Karpas-422 (cell line): Measurements from ENCODE around the gene HCRTR2. TPM values are rescaled to one million over a fixed set of nuclear protein-coding genes. Genes with fewer than 3 reads are reported as not detected.

Experiments used
- DNase-seq: peaks from one replicate; pipeline ENCODE4 v3.0.0-alpha.2; 2015
- H2AFZ ChIP-seq: fragments of 200-600 bp; sonication (generic); 2 replicates; pipeline ENCODE4 v1.6.1; 2014; ENCODE audit warnings: antibody characterized with exemption, low read length, mixed read lengths
- H3K27ac ChIP-seq: fragments of 200-600 bp; sonication (generic); 2 replicates; pipeline ENCODE4 v1.5.1; 2014; ENCODE audit warnings: mild to moderate bottlenecking, low read length, moderate library complexity
- H3K27me3 ChIP-seq: fragments of 200-600 bp; sonication (generic); 2 replicates; pipeline ENCODE4 v1.6.1; 2014; ENCODE audit warnings: low read length, mixed read lengths
- H3K36me3 ChIP-seq: fragments of 200-600 bp; sonication (generic); 2 replicates; pipeline ENCODE4 v1.6.1; 2014; ENCODE audit warnings: low read length, mixed read lengths; ENCODE audit not compliant: insufficient read depth
- H3K4me1 ChIP-seq: fragments of 200-600 bp; sonication (generic); 2 replicates; pipeline ENCODE4 v1.6.1; 2014; ENCODE audit warnings: mild to moderate bottlenecking, low read length, mixed read lengths
- H3K4me2 ChIP-seq: fragments of 200-600 bp; sonication (generic); 2 replicates; pipeline ENCODE4 v1.6.1; 2014; ENCODE audit warnings: low read length, low read depth, mild to moderate bottlenecking; ENCODE audit not compliant: poor library complexity, severe bottlenecking
- H3K4me3 ChIP-seq: fragments of 200-600 bp; sonication (generic); 2 replicates; pipeline ENCODE4 v1.5.1; 2014; ENCODE audit warnings: mild to moderate bottlenecking, antibody characterized with exemption, low read length, mixed read lengths
- H3K79me2 ChIP-seq: fragments of 200-600 bp; sonication (generic); 2 replicates; pipeline ENCODE4 v1.6.1; 2014; ENCODE audit warnings: mild to moderate bottlenecking, low read length, mixed read lengths
- H3K9ac ChIP-seq: fragments of 200-600 bp; sonication (generic); 2 replicates; pipeline ENCODE4 v1.6.0; 2014; ENCODE audit warnings: low read length
- H3K9me2 ChIP-seq: fragments of 200-600 bp; sonication (generic), shearing (Covaris generic); replicated peaks from 2 replicates; pipeline ENCODE4 v1.6.0; 2014; ENCODE audit warnings: mild to moderate bottlenecking, low read length, moderate library complexity; ENCODE audit not compliant: insufficient read depth
- H3K9me3 ChIP-seq: fragments of 300-700, 200-600 bp; sonication (generic); 2 replicates; pipeline ENCODE4 v1.6.1; 2014; ENCODE audit warnings: low read length, mixed read lengths
- H4K20me1 ChIP-seq: fragments of 200-600 bp; sonication (generic); 2 replicates; pipeline ENCODE4 v1.6.1; 2014; ENCODE audit warnings: mild to moderate bottlenecking, antibody characterized with exemption, low read length, low read depth; ENCODE audit not compliant: insufficient read depth
- total RNA-seq: library from RNA; depleted of rRNA; stranded (reverse); fragments of >200 nt; shearing (Covaris generic); gene quantifications from 2 replicates; pipeline ENCODE4 v1.2.3, GENCODE V29; 2014; ENCODE audit warnings: low replicate concordance; rRNA removed

HCRTR2 gene
- total RNA-seq, 1 experiment from 2014 or later = not detected

- Histone ChIP-seq H3K4me1 (no peaks in the 10 kb centered on the region), H3K79me2 (no peaks in the 10 kb centered on the region), H3K9ac (no peak overlapping the region), H3K4me2 (no peak overlapping the region), H3K9me2 (no peaks in the 10 kb centered on the region), H3K27ac (no peak overlapping the region), H3K27me3 (no peaks in the 10 kb centered on the region), H3K9me3 (no peaks in the 10 kb centered on the region), H3K36me3 (no peaks in the 10 kb centered on the region), H3K4me3 (no peak overlapping the region), H2AFZ (no peak overlapping the region), H4K20me1 (no peaks in the 10 kb centered on the region)
- DNase-seq = no peak
These were observed 146.4 kb downstream of the HCRTR2 start for GRCh38 chr6:55320696-55321086.

DNA sequence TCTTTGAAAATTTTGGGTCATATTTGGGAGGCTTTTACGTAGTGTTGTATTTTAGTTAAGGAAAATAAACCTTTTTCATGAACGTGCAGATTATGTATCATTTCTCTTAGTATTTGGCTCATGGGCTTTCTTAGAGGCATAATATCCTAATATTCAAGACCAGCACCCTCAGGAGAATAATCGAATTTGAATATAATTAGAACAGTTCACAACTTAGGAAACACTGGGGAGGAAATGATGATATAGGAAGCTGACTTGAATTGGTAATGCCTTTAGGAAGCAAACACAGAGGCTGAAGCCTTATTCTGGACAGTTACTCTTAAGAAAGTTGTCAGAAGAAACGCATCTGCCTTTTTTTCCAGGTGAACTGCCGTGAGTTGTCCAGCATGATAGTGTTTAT, 152.9 kb downstream of the HCRTR2 start, which contains the start of gene GFRAL:
TSS of gene GFRAL (plus strand) at position 301 of the 400 bp plus-strand sequence. CDS start at position 387, 86 bp downstream.
- no peak within 1 kb of the TSS for H3K4me3 ChIP-seq
- H3K9me3 ChIP-seq = no peaks in the 10 kb centered on the region
- no peak for DNase-seq
- H2AFZ ChIP-seq = no peak within 1 kb of the TSS
- H3K4me1 ChIP-seq = no peaks in the 10 kb centered on the region
- H3K27ac ChIP-seq = no peak within 1 kb of the TSS
- H3K79me2 ChIP-seq = no peaks in the 10 kb centered on the region
- no peaks in the 10 kb centered on the region for H3K27me3 ChIP-seq
- H3K36me3 ChIP-seq = no peaks in the 10 kb centered on the region
- no peak within 1 kb of the TSS for H3K4me2 ChIP-seq
- no peak within 1 kb of the TSS for H3K9ac ChIP-seq
- no peaks in the 10 kb centered on the region for H4K20me1 ChIP-seq
- H3K9me2 ChIP-seq = no peaks in the 10 kb centered on the region

Other genes starting within 250 kb of the HCRTR2 start
- not detected in 2 replicates for gene GFRAL, start 153.0 kb downstream of the HCRTR2 start, total RNA-seq